GM12878 (cell line): ENCODE data around the gene PSMD8. TPM values are rescaled to one million over a fixed set of nuclear protein-coding genes. Genes with fewer than 3 reads are reported as not detected.

Experiments
- BMI1 ChIP-seq: fragments of 450-650 bp; IDR thresholded peaks from 2 replicates; pipeline ENCODE4 v1.6.1; 2016; ENCODE audit warnings: mild to moderate bottlenecking, moderate library complexity, borderline replicate concordance
- E2F8 ChIP-seq: fragments of 450-650 bp; IDR thresholded peaks from 2 replicates; pipeline ENCODE4 v1.6.1; 2018; ENCODE audit warnings: mild to moderate bottlenecking, low read depth, moderate library complexity; ENCODE audit not compliant: partially characterized antibody
- FOXK2 ChIP-seq: fragments of 450-650 bp; IDR thresholded peaks from 2 replicates; pipeline ENCODE4 v1.6.1; 2017; ENCODE audit warnings: mild to moderate bottlenecking, moderate library complexity
- HDAC6 ChIP-seq: fragments of 200-600 bp; sonication (generic); IDR thresholded peaks from one replicate; pipeline ENCODE4 v1.8.0; 2017; ENCODE audit warnings: antibody characterized with exemption; ENCODE audit not compliant: unreplicated experiment
- HSF1 ChIP-seq: fragments of 150-350 bp; IDR thresholded peaks from 2 replicates; pipeline ENCODE4 v1.6.1; 2014; ENCODE audit warnings: mild to moderate bottlenecking, low read depth, low read length
- KAT2A ChIP-seq: conservative IDR thresholded peaks from 2 replicates; pipeline ENCODE4 v1.6.1; 2011; ENCODE audit warnings: low read depth, low read length; ENCODE audit not compliant: control insufficient read depth
- MAX ChIP-seq: IDR thresholded peaks from 2 replicates; pipeline ENCODE4 v1.6.1; 2012; ENCODE audit warnings: low read depth, low read length, improper control_type of control experiment
- MTA3 ChIP-seq: IDR thresholded peaks from 2 replicates; pipeline ENCODE4 v1.6.1; 2012; ENCODE audit warnings: low read length, inconsistent platforms, borderline replicate concordance
- PBX3 ChIP-seq: IDR thresholded peaks from 2 replicates; pipeline ENCODE4 v1.6.1; 2011; ENCODE audit warnings: mild to moderate bottlenecking, low read depth, low read length, moderate library complexity; ENCODE audit not compliant: insufficient replicate concordance
- POLR2A ChIP-seq: IDR thresholded peaks from 2 replicates; pipeline ENCODE4 v1.6.1; 2011; ENCODE audit warnings: low read depth, mild to moderate bottlenecking, low read length
- POLR2AphosphoS2 ChIP-seq: IDR thresholded peaks from 2 replicates; pipeline ENCODE4 v1.6.1; 2011; ENCODE audit warnings: low read depth, mild to moderate bottlenecking, low read length, improper control_type of control experiment, moderate library complexity
- POLR2AphosphoS5 ChIP-seq: IDR thresholded peaks from 2 replicates; pipeline ENCODE4 v1.6.1; 2011; ENCODE audit warnings: mild to moderate bottlenecking, low read length, inconsistent platforms
- RB1 ChIP-seq: fragments of 450-650 bp; formaldehyde crosslinking; IDR thresholded peaks from 2 replicates; pipeline ENCODE4 v1.6.1; 2017; ENCODE audit warnings: mild to moderate bottlenecking, borderline replicate concordance
- SIX5 ChIP-seq: IDR thresholded peaks from 2 replicates; pipeline ENCODE4 v1.6.1; 2011; ENCODE audit warnings: mild to moderate bottlenecking, low read depth, low read length, moderate library complexity; ENCODE audit not compliant: severe bottlenecking
- SMC3 ChIP-seq: IDR thresholded peaks from 2 replicates; pipeline ENCODE4 v1.6.1; 2011; ENCODE audit warnings: low read length, improper control_type of control experiment, borderline replicate concordance
- TCF7 ChIP-seq: IDR thresholded peaks from 2 replicates; pipeline ENCODE4 v1.6.1; 2014; ENCODE audit warnings: antibody characterized with exemption, borderline replicate concordance
- ZBED1 ChIP-seq: IDR thresholded peaks from 2 replicates; pipeline ENCODE4 v1.6.1; 2016; ENCODE audit warnings: borderline replicate concordance
- ZNF24 ChIP-seq: fragments of 450-650 bp; IDR thresholded peaks from 2 replicates; pipeline ENCODE4 v1.6.1; 2017; ENCODE audit warnings: antibody characterized with exemption, mild to moderate bottlenecking
- ZNF592 ChIP-seq: fragments of 450-650 bp; IDR thresholded peaks from 2 replicates; pipeline ENCODE4 v1.6.1; 2017; ENCODE audit warnings: mild to moderate bottlenecking, moderate library complexity
- polyA plus RNA-seq, 11 experiments: library from polyadenylated mRNA; depleted of rRNA in 4 of 11; unstranded in 6 of 11; stranded (reverse) in 5 of 11; fragments of >200 nt; fragmentation: Nextera tagmentation in 4 of 11; fragmentation: Illumina TruSeq in 1 of 11; extraction: Ambion mirVana in 4 of 11; extraction: Trizol in 1 of 11; gene quantifications; 1 replicate in 1 of 11; 2 replicates in 10 of 11; pipeline versions ENCODE4 v1.2.1 to v1.2.3, GENCODE V29; 2011 to 2016; ENCODE audit warnings: inconsistent platforms in 2 of 11, missing spikeins in 2 of 11, low read depth in 1 of 11
- total RNA-seq, 4 experiments: library from RNA; depleted of rRNA in 3 of 4; stranded (reverse); fragments of >200 nt in 3 of 4; fragmentation: Illumina TruSeq in 1 of 4; extraction: Trizol in 1 of 4; gene quantifications; 2 replicates each; pipeline versions ENCODE4 v1.2.1 to v1.2.3, GENCODE V29; 2013 to 2021

Gene PSMD8
- total and polyA plus RNA-seq, 10 of the 15 experiments (the other 5 are each of a cell fraction or from before 2014, with no cell fraction given): 81.2 to 409 (median 268) TPM

GRCh38 chr19:38374332-38375097 lies at the start of gene PSMD8 (continued):
- TF ChIP-seq E2F8 (no peak), POLR2AphosphoS5 (peak; percentile 96), POLR2A (peak; percentile 100), MTA3 (no peak), HSF1 (no peak), SIX5 (peak; percentile 81), POLR2AphosphoS2 (peak; percentile 96), PBX3 (peak; percentile 80), KAT2A (no peak), TCF7 (no peak), MAX (no peak), HDAC6 (no peak), ZNF592 (no peak), FOXK2 (no peak; the same call in 1 of the 2 replicates), ZBED1 (no peak), ZNF24 (no peak), RB1 (peak; percentile 73; the same call in 1 of the 2 replicates), BMI1 (no peak), SMC3 (no peak; the same call in 1 of the 2 replicates)
